SK-N-SH treated with all-trans-retinoic acid at 6 μM for 48 hours (cell line): ENCODE measurements around the gene GALNTL6.

Experiments
- ATAC-seq: fragments of 200-7000 bp; cut with Tn5 transposase; 3 replicates; pipeline ENCODE4 v1.9.1; 2020; ENCODE audit warnings: mild to moderate bottlenecking, moderate library complexity
- ARNTL ChIP-seq: fragments of 450-650 bp; formaldehyde crosslinking; IDR thresholded peaks from 2 replicates; pipeline ENCODE4 v1.5.0; 2020; ENCODE audit warnings: low read depth, mild to moderate bottlenecking, moderate library complexity, borderline replicate concordance
- CREB5 ChIP-seq: fragments of 250-450 bp; sonication (Bioruptor Pico); IDR thresholded peaks from 2 replicates; pipeline ENCODE4 v1.5.1; 2020; ENCODE audit warnings: low read depth, mild to moderate bottlenecking, moderate library complexity
- CSDC2 ChIP-seq: fragments of 250-450 bp; sonication (Bioruptor Pico); IDR thresholded peaks from 2 replicates; pipeline ENCODE4 v1.5.0; 2020; ENCODE audit warnings: mild to moderate bottlenecking, moderate library complexity
- ESRRG ChIP-seq: fragments of 250-450 bp; sonication (Bioruptor Pico); IDR thresholded peaks from 2 replicates; pipeline ENCODE4 v1.6.1; 2021; ENCODE audit warnings: mild to moderate bottlenecking
- GLIS3 ChIP-seq: fragments of 250-450 bp; sonication (Bioruptor Pico); IDR thresholded peaks from 2 replicates; pipeline ENCODE4 v1.5.0; 2020; ENCODE audit warnings: mild to moderate bottlenecking, moderate library complexity
- ISL1 ChIP-seq: fragments of 250-450 bp; sonication (Bioruptor Pico); IDR thresholded peaks from 2 replicates; pipeline ENCODE4 v2.1.2; 2022; ENCODE audit warnings: mild to moderate bottlenecking, moderate library complexity
- OSR1 ChIP-seq: fragments of 250-450 bp; sonication (Bioruptor Pico); IDR thresholded peaks from 2 replicates; pipeline ENCODE4 v1.8.0; 2022; ENCODE audit warnings: moderate library complexity, mild to moderate bottlenecking, inconsistent platforms
- PATZ1 ChIP-seq: fragments of 250-450 bp; sonication (Bioruptor Pico); IDR thresholded peaks from 2 replicates; pipeline ENCODE4 v1.8.0; 2020; ENCODE audit warnings: mild to moderate bottlenecking, moderate library complexity, borderline replicate concordance
- POU6F1 ChIP-seq: fragments of 250-450 bp; sonication (Bioruptor Pico); IDR thresholded peaks from 2 replicates; pipeline ENCODE4 v1.8.0; 2021; ENCODE audit warnings: low read depth, mild to moderate bottlenecking, moderate library complexity, borderline replicate concordance
- PPARA ChIP-seq: fragments of 250-450 bp; sonication (Bioruptor Pico); IDR thresholded peaks from 2 replicates; pipeline ENCODE4 v1.5.0; 2020; ENCODE audit warnings: mild to moderate bottlenecking, borderline replicate concordance
- RARB ChIP-seq: fragments of 250-450 bp; sonication (Bioruptor Pico); IDR thresholded peaks from 2 replicates; pipeline ENCODE4 v1.8.0; 2021; ENCODE audit warnings: mild to moderate bottlenecking, moderate library complexity
- SNAI2 ChIP-seq: fragments of 250-450 bp; sonication (Bioruptor Pico); IDR thresholded peaks from 2 replicates; pipeline ENCODE4 v1.5.0; 2020; ENCODE audit warnings: mild to moderate bottlenecking, moderate library complexity
- TCF4 ChIP-seq: fragments of 250-450 bp; sonication (Bioruptor Pico); IDR thresholded peaks from 2 replicates; pipeline ENCODE4 v1.8.0; 2021; ENCODE audit warnings: mild to moderate bottlenecking, moderate library complexity, borderline replicate concordance
- TOX ChIP-seq: fragments of 250-450 bp; sonication (Bioruptor Pico); IDR thresholded peaks from 2 replicates; pipeline ENCODE4 v1.8.0; 2021; ENCODE audit warnings: mild to moderate bottlenecking, moderate library complexity, borderline replicate concordance
- TSHZ2 ChIP-seq: fragments of 250-450 bp; sonication (Bioruptor Pico); IDR thresholded peaks from 2 replicates; pipeline ENCODE4 v1.5.0; 2020; ENCODE audit warnings: mild to moderate bottlenecking, moderate library complexity
- ZC3H10 ChIP-seq: fragments of 250-450 bp; sonication (Bioruptor Pico); IDR thresholded peaks from 2 replicates; pipeline ENCODE4 v1.5.1; 2021; ENCODE audit warnings: mild to moderate bottlenecking, moderate library complexity
- ZFP30 ChIP-seq: fragments of 450-650 bp; formaldehyde crosslinking; IDR thresholded peaks from 2 replicates; pipeline ENCODE4 v1.5.0; 2022; ENCODE audit warnings: mild to moderate bottlenecking, moderate library complexity
- ZNF70 ChIP-seq: fragments of 450-650 bp; formaldehyde crosslinking; IDR thresholded peaks from 2 replicates; pipeline ENCODE4 v1.5.0; 2020; ENCODE audit warnings: mild to moderate bottlenecking, moderate library complexity
- ZNF8 ChIP-seq: fragments of 450-650 bp; formaldehyde crosslinking; IDR thresholded peaks from 2 replicates; pipeline ENCODE4 v1.5.0; 2020; ENCODE audit warnings: mild to moderate bottlenecking, moderate library complexity
- TF ChIP-seq, protein P1 (sequence below): fragments of 250-450 bp; sonication (Bioruptor Pico); IDR thresholded peaks from 2 replicates; pipeline ENCODE4 v1.5.1; 2021; ENCODE audit warnings: mild to moderate bottlenecking, moderate library complexity

The GALNTL6 gene

DNA sequence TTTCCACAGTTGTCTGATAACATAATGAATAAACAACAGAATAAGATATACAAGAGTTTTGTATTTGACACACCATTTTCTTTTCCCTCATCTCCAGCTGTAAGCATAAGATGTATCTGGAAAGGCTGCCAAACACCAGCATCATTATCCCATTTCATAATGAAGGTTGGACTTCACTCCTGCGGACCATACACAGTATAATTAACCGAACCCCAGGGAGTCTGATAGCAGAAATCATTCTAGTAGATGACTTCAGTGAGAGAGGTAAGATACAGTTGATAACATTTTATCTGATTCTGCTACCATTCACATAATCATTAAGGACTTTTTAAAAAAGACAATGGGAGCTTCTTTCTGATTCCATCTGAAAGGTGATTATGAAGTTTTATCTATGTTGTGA lies 535.2 kb downstream of the GALNTL6 start (continued):
- TF ChIP-seq PATZ1 (CRISPR knock-in tag) (no peak), ZNF70 (CRISPR knock-in tag) (no peak), PPARA (CRISPR knock-in tag) (no peak), ESRRG (CRISPR knock-in tag) (no peak)

DNA sequence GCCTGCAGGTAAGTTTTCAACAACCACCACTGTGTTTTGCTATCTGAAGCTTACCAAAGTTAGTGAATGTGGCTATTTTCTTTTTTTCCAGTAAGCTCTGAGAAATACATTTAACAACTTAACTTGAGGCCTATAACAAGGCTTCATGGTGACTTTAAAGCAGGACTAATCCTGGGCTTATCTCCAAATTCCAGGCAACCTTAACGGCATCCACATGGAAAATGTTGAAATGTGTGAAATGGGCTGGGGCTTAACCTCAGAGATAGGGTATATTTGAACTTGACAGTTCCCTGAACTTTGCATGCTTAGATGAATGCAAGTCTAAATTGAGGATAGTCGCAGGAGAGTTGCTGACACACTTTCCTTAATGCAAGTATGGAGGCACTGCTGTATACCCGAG lies 539.2 kb downstream of the GALNTL6 start:
- ATAC-seq, result no peak

DNA sequence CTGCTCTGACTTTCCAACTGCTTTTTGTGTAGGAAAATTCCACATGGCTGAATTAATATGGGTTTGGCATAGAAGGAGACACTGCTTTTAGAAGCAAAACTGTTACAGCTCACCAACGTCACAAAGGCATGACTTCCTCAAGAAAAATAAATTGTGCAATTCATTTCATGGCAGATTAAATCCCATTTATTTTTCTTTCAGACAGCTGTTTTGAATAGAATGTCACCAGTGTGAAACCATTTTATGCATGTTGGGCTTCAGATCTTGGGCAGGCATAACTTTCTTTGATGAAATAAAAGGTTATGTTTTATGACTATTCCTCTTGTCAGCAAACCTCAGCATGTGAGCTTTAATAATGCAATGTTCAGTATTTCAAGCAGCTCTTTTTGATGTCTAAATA lies 542.8 kb downstream of the GALNTL6 start:
- ATAC-seq, result no peak
- TF ChIP-seq PPARA (CRISPR knock-in tag) (no peak), ZNF8 (CRISPR knock-in tag) (no peak), ISL1 (CRISPR knock-in tag) (no peak), PATZ1 (CRISPR knock-in tag) (no peak), SNAI2 (CRISPR knock-in tag) (no peak), TOX (no peak), ZC3H10 (CRISPR knock-in tag) (no peak), ARNTL (CRISPR knock-in tag) (no peak), CSDC2 (CRISPR knock-in tag) (no peak), ZFP30 (CRISPR knock-in tag) (no peak)

More for the DNA sequence above, 539.2 kb downstream of the GALNTL6 start:
- TF ChIP-seq PPARA (CRISPR knock-in tag) (no peak), POU6F1 (no peak), ESRRG (CRISPR knock-in tag) (no peak)

DNA sequence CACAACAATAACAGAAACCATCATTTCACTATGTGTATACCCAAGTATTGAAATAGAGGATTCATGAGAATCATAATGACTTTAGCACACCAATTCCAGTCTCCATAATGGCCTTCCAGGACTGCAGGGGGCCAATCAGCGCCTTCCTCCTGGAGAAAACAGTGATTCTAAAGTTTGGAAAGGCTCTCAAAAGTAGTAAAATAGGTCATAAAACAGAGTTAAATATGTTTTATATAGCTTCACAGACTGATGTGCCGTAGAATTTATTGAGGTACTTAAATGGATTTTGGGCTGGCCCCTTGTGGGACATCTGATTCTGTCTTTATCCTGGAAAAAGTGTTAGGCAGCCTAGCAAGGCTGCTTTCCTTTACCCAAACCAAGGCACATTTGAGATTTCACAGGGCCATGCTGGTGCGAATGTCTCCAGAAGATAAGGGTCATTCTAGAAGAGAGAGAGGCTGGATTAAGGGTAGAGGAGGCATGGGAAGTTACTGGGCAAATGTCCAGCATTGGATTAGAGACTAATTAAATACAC lies 543.9 kb downstream of the GALNTL6 start:
- TF ChIP-seq OSR1 (CRISPR knock-in tag) (no peak), TCF4 (no peak), ZNF70 (CRISPR knock-in tag) (no peak), TOX (no peak), ARNTL (CRISPR knock-in tag) (no peak)
- no peak for ATAC-seq

DNA sequence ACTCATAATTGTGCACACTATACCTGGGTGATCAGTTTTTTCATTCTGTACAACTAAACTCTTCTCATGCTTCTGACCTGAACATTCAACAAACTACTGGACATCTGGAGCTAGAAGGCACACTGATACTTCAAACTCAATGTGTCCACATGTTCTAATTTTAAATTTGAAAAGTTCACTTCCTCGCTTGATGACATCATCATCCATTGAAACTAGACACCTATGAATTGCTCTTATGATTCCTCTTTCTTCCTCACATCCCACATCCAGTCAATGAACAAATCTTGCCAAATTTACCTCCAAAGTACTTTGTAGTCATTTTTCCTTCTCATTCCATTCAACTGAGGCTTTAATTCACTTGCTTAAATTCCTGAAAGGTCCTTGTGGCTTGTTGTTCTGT lies 549.4 kb downstream of the GALNTL6 start:
- no peak for ATAC-seq
- TF ChIP-seq ZC3H10 (CRISPR knock-in tag) (no peak), PATZ1 (CRISPR knock-in tag) (no peak), GLIS3 (CRISPR knock-in tag) (no peak), TSHZ2 (CRISPR knock-in tag) (no peak), ESRRG (CRISPR knock-in tag) (no peak), TOX (no peak), RARB (no peak), ARNTL (CRISPR knock-in tag) (no peak), CREB5 (CRISPR knock-in tag) (no peak)
- TF ChIP-seq, protein P1, sequence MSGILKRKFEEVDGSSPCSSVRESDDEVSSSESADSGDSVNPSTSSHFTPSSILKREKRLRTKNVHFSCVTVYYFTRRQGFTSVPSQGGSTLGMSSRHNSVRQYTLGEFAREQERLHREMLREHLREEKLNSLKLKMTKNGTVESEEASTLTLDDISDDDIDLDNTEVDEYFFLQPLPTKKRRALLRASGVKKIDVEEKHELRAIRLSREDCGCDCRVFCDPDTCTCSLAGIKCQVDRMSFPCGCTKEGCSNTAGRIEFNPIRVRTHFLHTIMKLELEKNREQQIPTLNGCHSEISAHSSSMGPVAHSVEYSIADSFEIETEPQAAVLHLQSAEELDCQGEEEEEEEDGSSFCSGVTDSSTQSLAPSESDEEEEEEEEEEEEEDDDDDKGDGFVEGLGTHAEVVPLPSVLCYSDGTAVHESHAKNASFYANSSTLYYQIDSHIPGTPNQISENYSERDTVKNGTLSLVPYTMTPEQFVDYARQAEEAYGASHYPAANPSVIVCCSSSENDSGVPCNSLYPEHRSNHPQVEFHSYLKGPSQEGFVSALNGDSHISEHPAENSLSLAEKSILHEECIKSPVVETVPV, result no peak
